Suprapubic skin (tissue), 4 donors: Measurements from ENCODE around the gene RCC2.

Experiments
- EP300 ChIP-seq: sonication (generic); formaldehyde crosslinking; IDR thresholded peaks from one replicate; pipeline ENCODE4 v1.6.1; 2017; ENCODE audit warnings: antibody characterized with exemption
- POLR2A ChIP-seq, 2 donors: fragments of 450-650 bp; IDR thresholded peaks; one replicate each; pipeline ENCODE4 v1.6.1; 2017; ENCODE audit warnings: antibody characterized with exemption in 2 of 2, mild to moderate bottlenecking in 2 of 2, moderate library complexity in 2 of 2
- POLR2AphosphoS5 ChIP-seq, 3 donors: sonication (generic); formaldehyde crosslinking; IDR thresholded peaks; one replicate each; pipeline ENCODE4 v1.6.1; 2017; ENCODE audit warnings: antibody characterized with exemption in 3 of 3
- TF ChIP-seq, protein P1 (sequence below), 2 donors: fragments of 200-600 bp in 1 of 2; fragments of 450-650 bp in 1 of 2; sonication (generic) in 1 of 2; IDR thresholded peaks; one replicate each; pipeline ENCODE4 v1.5.1; 2016 to 2019; ENCODE audit warnings: antibody characterized with exemption in 2 of 2, mild to moderate bottlenecking in 1 of 2, moderate library complexity in 1 of 2

DNA sequence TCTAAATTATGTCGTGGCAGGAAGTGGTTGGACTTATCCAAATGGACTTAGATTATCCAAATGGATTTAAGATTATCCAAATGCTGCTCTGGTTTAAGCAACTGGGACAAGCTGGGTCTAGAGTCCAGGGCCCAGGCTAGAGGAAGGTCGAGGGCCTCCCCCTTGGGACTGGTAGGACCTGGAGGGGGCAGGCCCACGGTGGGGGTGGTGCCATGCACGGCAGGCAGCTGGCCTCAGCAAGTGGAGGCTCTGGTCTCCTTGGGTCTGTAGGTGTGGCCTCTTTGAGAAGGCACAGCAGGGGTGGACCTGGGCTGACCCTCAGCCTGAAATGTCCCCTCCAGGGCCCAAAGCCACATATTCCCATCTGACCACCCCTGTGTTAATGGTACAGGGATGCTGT, 37.6 kb downstream of the RCC2 start:
- TF ChIP-seq, protein P1, sequence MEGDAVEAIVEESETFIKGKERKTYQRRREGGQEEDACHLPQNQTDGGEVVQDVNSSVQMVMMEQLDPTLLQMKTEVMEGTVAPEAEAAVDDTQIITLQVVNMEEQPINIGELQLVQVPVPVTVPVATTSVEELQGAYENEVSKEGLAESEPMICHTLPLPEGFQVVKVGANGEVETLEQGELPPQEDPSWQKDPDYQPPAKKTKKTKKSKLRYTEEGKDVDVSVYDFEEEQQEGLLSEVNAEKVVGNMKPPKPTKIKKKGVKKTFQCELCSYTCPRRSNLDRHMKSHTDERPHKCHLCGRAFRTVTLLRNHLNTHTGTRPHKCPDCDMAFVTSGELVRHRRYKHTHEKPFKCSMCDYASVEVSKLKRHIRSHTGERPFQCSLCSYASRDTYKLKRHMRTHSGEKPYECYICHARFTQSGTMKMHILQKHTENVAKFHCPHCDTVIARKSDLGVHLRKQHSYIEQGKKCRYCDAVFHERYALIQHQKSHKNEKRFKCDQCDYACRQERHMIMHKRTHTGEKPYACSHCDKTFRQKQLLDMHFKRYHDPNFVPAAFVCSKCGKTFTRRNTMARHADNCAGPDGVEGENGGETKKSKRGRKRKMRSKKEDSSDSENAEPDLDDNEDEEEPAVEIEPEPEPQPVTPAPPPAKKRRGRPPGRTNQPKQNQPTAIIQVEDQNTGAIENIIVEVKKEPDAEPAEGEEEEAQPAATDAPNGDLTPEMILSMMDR (IDR thresholded peaks at IDR 0.05): no peak
- TF ChIP-seq POLR2A (IDR thresholded peaks at IDR 0.05) (no peak), POLR2AphosphoS5 (IDR thresholded peaks at IDR 0.05) (no peak), EP300 (no peak)
